HG02943 (cell line): ENCODE measurements around the gene PCGF3.

Experiments
- ATAC-seq: cut with Tn5 transposase; IDR thresholded peaks from one replicate; pipeline ENCODE4 v1.9.1; 2021; ENCODE audit warnings: mild to moderate bottlenecking, low read depth, moderate library complexity; ENCODE audit not compliant: unreplicated experiment

The PCGF3 gene, protein sequence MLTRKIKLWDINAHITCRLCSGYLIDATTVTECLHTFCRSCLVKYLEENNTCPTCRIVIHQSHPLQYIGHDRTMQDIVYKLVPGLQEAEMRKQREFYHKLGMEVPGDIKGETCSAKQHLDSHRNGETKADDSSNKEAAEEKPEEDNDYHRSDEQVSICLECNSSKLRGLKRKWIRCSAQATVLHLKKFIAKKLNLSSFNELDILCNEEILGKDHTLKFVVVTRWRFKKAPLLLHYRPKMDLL

DNA sequence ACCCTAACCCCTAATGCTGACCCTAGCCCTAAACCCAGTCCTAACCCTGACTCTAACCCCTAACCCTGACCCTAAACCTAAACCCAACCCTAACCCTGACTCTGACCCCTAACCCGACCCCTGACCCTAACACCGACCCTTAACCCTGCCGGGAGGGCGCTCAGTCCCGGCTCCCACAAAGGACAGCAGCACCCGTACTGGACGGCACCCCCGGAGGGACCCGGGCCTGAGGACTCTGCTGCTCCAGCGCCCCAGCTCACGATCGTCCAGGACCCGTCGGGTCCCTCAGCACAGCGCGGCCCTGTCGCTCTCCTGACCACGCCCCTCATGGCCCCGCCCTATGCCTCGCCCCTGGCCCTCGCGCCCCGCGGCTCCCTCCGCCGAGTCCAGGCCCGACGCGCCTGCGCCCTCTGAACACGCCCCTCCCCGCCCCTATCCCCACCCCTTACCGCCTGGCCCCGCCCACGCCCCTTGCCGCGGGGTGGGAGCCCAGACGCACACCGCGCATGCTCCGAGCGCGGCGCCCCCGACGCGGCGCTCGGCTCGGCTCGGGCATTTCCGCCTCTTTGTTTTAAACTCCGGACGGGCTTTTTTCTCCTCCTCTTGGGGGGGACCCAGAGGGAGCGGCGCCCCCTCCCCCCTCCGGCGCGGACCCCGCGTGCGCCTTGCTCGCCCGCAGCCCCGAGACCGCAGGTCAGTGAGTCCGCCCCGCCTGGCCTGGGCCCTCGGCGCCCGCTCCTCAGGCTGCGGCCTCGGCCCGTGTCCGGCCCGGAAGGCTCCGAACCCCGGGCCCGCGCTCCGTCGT is at the start of gene PCGF3:
Gene PCGF3 (plus strand): TSS at position 555 of the 805 bp plus-strand sequence. CDS start 27,849 bp downstream, outside the sequence.
- ATAC-seq = peak; percentile 94

- ATAC-seq = no peak
Measured at GRCh38 chr4:656436-657337, 48.9 kb upstream of the PCGF3 start.

GRCh38 chr4:657338-657833 is 48.2 kb upstream of the PCGF3 start:
- no peak for ATAC-seq

GRCh38 chr4:657834-658667 is 47.6 kb upstream of the PCGF3 start:
- no peak for ATAC-seq

DNA sequence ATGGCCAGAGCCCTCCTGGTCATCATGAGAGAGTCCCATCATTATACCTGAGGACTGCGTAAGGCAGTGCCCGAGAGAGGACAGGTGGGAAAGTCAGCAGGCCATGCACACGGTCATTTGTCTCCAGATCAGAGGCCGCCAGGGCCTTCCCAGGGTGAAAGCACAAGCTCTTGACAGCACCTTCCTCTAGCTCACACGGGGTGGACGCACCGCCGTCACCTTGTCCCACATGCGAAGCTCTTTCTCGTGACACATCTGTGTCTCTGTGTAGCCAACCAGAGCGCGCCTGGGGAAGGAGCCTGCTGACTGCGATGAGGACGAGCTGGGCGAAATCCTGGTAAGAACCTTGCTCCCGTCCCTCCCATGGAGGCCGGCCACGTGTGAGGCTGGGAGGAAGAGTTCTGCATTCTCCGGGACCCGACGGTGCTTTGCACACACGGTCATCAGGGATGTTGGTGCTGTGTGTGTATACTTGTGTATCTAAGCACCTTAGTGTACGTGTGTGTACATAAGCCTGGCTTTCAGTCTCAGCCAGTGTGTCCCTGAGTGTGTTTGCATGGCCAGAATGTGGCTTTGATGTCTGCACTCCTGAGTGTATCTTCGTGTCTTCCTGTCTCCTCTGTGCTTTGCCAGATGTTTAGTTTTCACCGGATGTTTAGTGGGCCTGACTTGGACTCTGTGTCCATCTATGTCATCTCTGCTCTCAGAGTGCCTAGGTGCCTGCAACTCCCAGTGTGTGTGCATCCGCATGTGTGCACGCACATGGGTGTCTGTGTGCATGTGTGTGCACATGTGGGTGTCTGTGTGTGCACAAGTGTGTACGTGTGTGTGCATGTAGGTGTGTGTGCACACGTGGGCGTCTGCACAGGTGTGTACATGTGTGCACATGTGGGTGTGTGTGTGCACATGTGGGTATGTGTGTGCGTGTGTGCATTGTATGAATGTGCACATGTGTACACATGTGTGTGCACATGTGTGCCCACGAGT is 46.7 kb upstream of the PCGF3 start:
- ATAC-seq = no peak

DNA sequence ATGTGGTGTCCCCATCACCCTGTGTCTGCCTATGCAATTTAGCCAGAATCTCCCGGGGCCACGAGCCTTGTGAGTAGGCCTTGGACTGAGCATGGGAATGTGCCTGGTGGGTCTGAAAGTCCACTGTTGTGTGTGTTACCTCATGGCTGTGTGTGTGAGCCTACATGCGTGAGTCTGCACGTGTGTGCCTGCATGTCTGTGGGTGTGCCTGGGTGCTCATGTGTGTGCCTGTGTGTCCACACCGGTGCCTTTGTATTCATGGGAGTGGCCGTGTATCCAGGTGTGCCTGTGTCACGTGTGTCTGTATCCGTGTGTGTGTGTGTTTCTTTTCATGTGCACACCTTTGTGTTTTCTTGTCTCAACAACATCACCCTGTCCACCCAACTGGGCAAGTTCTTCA is 45.8 kb upstream of the PCGF3 start:
- no peak for ATAC-seq

DNA sequence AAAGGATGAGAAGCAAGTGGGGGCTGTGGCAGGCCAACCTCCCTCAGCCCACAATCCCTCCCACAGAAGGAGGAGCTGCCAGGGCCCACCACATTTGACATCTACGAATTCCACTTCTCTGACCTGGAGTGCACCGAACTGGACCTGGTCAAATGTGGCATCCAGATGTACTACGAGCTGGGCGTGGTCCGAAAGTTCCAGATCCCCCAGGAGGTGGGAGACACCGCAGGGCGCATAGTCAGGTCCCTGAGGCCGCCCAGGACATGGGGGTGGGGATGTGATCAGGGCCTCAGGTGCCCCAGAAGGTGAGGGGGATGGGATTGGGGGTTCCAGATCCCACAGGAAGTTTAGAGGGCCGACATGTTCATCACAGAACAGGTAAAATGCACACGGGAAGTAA is 45.2 kb upstream of the PCGF3 start:
- no peak for ATAC-seq

DNA sequence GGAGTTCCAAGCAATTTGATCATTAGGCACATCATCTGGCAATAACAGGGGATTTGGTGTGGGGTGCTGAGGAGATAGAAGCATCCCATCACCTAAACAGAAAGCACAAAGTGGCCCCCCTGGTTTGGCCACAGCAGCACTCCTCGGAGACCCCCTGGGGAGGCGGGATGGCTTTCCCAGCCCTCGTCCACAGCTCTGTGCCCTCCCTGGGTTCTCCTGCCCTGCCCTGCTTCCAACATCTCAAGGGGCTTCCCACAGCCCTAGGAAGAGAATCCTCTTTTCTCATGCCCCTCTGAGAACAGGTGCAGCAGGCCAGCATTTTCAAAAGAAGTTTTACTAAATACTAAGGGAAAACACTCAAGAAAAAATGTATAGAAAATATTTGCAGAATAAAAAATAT is 44.4 kb upstream of the PCGF3 start:
- ATAC-seq = no peak

DNA sequence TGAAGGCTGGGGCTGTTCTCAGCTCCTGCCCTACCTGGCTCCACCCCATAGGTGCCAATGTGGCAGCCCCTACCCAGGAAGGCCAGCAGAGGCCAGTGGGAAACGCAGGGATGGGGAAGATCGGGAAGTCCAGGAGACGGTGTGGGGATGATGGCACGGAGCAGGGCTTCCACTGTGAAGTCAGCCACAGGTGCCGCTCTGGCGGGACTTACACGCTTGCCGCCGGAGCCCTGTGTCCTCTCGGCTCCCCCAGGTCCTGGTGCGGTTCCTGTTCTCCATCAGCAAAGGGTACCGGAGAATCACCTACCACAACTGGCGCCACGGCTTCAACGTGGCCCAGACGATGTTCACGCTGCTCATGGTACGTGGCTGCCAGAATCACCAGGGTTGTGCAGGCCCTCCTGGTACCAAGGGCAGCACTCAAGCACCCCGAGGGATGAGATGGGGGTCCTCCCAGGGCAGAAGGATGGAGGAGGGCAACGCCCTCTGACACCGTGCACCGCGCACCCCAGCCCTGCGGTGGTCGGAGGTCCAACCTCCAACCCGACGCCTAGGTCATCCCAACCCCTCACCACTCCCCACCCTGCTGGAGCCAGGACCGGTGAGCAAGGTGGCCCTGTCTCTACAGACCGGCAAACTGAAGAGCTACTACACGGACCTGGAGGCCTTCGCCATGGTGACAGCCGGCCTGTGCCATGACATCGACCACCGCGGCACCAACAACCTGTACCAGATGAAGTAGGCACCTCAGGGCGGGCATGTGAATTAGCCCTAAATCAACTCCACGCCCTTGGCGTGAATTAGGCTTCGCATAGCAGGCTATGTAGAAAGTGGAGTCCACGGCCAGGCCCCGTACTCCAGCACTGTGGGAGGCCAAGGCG is 43.5 kb upstream of the PCGF3 start:
- no peak for ATAC-seq

DNA sequence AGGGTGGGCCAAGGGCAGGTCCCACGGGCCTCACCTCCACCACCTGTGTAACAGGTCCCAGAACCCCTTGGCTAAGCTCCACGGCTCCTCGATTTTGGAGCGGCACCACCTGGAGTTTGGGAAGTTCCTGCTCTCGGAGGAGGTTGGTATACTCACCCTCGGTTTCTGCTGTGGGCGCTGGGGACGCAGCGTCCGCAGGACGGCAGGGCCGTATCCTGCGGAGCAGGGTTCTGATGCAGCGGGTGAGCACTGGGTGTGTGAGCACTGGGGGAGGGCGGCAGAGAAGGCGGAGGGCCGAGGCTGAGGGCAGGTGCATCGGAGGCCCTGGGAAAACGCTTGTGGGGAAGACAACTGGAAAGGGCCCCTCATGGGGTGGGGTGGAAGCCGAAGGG is 42.6 kb upstream of the PCGF3 start:
- ATAC-seq = no peak

DNA sequence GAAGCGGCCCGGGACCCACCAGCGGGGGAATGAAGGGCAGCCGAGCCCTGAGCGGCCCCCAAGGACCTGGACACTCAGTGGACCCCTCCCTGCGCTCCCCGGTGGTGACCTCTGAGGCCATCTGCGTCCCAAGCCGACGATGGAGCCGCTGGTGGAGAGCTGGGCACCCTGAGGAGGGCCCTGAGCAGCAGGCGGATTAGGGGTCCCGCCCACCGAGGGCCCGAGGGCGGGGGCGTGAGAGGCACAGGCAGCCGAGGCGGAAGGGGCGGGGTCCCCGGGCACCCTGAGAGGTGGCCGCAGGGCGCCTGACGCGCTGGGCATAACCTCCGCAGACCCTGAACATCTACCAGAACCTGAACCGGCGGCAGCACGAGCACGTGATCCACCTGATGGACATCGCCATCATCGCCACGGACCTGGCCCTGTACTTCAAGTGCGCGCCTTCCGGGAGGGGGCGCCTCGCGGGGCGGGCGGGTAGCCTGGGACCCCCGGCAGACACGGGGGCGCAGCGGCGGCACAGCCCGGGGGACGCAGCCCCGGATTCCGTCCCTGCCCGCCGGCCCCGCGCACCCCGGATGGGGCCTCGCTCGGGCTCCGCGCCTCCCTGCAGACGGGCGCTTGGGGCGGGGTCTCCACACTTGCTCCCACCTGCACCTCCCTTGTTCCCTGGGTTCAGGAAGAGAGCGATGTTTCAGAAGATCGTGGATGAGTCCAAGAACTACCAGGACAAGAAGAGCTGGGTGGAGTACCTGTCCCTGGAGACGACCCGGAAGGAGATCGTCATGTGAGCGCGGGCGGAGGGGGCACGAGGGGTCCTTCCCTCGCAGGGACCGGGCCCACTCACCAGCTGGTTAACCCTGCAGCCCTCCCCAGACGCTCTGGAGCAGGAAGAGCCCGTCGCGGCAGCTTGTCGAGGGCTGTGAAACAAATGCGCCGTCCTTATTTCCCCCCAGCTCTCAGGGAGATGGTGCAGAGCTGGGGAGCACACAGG is 41.9 kb upstream of the PCGF3 start:
- ATAC-seq = no peak

- ATAC-seq = no peak
Measured at GRCh38 chr4:664713-665231, 40.9 kb upstream of the PCGF3 start.

- ATAC-seq = no peak
Measured at GRCh38 chr4:665381-665750, 40.3 kb upstream of the PCGF3 start.

- ATAC-seq = no peak
Measured at GRCh38 chr4:665751-666435, 39.7 kb upstream of the PCGF3 start.

GRCh38 chr4:666436-666810 is 39.2 kb upstream of the PCGF3 start:
- ATAC-seq = no peak
